HG03097 (cell line): Measurements from ENCODE around the gene STK10.

ENCODE experiments used
- ATAC-seq: cut with Tn5 transposase; IDR thresholded peaks from one replicate; pipeline ENCODE4 v1.9.1; 2021; ENCODE audit not compliant: unreplicated experiment, low FRiP score

STK10 gene

DNA sequence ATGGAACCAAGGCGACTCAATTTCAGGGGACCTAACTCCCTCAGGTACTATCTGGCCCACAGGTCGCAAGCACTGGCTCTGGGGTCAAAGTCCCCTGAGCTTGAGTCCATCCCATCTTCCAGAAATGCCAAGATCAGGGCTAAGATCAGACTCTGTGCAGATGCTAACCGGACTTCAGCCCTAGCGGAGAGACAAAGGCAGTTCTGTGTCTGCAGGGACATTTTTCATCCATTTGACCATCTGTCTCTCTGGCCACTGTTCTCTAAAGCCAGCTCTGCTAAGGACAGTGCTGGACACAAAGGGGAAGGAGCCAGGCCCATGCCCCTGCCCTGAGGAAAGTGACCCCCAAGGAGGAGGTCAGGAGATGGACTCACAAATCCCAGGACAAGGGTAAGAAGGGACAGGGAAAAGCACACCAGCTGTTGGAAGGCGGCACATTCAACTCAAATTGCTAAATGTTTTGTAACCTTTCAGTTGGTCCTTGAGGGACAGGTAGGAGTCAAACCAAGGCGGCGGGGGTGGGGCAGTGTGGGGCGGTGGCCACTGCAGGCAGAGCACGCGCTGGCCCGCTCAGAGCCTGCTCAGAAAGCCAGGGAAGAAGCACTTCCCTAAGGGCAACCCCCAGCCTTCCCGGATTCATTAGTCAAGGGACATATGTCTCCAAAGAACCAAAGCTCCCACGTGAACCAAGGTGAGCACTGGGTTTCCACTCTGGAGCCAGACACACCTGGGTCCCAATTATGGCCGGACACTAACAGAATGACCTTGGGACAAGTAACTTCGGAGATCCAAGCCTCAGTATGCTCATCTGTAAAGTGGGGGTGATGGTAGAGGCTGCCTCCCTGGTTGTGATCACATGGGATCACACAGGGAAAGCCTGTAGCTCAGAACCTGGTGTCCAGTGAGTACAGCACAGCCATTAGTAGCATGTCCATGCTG lies 42.8 kb downstream of the STK10 start:
- no peak for ATAC-seq

- no peak for ATAC-seq
These were observed 43.7 kb downstream of the STK10 start for GRCh38 chr5:172144291-172144815.

- no peak for ATAC-seq
These were observed 44.1 kb downstream of the STK10 start for GRCh38 chr5:172143875-172144274.

GRCh38 chr5:172142709-172143215 lies 45.3 kb downstream of the STK10 start:
- ATAC-seq = no peak

DNA sequence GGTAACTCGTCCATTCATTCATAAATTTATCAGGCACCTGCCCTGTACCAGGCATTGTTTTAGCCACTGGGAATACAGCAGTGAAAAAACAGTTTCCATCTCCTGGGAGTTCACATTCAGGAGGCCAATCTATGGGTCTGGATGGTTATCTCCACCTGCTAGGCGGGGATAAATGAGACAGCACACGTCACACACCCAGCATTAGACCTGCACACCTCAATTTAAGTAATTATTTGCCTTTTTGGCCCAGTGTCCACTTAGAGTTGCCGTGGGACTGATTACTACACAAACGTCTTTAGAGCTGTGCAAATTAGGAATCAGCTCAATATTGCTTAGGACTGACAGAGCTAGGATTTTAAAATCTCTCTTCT lies 46.1 kb downstream of the STK10 start:
- ATAC-seq = no peak

DNA sequence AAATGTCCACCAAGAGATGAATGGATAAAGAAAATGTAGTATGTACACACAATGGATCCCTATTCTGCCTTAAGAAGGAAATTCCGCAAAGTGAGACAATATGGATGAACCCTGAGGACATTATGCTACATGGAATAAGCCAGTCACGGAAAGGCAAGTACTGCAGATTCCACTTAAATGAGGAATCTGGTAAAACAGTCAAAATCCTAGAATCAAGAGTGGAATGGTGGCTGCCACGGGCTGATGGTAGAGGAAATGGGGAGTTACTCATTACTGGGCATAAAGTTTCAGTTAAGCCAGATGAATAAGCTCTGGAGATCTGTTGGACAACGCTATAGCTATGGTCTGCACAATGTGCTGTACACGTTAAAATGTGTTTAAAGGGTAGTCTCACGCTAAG lies 47.2 kb downstream of the STK10 start:
- no peak for ATAC-seq

- no peak for ATAC-seq
These were observed 47.9 kb downstream of the STK10 start for GRCh38 chr5:172140120-172140519.

GRCh38 chr5:172137046-172137445 lies 51.0 kb downstream of the STK10 start:
- ATAC-seq = no peak

DNA sequence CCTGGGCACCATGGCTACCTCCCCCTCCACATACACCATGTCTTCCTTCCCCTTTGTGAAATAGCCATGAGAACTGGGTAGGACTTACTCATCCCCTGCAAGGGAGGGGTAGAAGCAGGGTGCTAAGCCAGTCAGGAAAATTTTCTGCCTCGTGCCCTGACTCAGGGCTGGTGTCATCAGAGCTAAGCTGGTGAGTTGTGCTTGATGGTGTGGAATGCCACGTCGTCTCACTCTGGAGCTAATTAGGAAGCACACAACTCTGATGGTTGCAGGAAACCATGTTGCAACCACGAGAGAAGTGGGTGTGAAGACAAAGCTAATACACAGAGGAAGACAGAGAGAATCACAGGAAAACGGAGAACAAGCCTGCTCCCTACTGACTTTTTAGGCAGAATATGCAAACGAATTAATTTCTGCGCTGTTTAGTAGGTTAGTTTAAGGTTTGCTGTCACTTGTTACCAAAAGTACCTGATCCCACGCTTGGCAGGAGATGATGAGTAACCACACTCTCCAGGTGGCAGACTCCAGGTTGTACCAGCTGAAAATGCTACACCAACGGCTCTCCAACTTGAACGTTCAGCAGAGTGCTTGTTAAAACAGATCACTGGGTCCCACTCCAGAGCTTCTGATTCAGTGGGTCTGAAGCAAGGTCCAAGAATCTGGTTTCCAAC lies 54.5 kb downstream of the STK10 start:
- ATAC-seq = no peak

DNA sequence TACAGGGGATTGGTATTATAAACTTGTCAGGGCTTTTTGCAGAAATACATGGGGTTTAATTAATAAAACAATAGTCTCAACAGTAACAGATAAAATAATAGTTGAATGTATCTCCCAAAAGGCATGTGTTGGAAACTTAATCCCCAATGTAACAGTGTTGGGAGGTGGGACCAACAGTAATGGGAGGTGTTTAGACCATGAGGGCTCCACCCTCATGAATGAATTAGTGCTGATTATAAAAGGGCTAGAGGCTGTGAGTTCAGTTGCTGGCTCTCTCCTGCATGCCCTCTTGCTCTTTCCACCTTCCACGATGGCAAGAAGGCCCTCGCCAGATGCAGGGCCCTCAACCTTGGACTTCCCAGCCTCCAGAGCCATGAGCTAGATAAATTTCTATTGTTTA lies 56.3 kb downstream of the STK10 start:
- ATAC-seq = no peak

DNA sequence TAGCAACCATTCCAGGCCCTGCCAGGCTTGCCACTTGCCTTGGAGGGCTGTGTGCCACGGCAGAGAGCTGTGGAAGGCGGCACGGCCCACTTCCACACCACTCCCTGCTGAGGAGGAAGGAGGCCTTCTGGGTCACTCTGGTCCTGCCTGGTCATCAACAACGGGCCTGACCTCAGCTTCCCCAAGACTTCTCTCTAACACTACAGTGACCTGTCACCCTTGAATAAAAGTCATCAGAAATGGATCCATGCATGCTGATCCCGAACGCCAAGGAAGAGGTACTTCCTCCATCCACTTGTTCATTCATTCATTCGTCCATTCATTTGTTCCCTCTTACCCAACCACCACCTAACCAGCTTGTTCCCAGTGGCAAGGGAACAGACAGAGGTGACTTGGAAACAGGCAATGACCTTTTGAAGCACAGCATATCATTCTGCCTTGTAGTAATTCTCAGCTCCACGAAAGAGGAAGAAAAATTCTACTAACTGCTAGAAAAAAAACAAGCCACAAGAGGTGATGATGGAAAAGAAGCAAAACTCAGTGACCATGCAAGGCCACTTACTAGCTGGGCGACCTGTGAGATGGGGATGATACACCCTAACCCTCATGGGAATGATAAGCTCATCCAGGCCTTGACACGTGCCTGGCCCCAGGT lies 58.6 kb downstream of the STK10 start:
- no peak for ATAC-seq

DNA sequence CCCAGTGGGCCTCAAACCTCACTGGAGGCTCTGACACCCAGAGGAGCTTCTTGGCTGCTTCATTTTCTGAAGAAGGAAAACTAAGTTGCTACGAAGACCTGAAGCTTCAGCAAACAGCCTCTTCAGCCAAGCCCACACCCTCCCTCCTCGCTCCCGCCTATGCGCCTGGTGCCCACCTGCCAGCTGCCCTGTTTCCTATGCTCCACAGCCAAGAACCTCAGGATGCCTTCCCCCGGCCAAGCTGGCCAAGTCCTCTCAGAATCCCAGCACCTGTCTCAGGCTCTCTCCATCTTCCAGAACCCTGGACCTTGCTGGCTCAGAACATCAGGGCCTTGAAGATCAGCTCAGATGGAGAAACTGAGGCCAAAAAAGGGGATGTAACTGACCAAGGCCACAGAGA lies 60.4 kb downstream of the STK10 start:
- no peak for ATAC-seq

DNA sequence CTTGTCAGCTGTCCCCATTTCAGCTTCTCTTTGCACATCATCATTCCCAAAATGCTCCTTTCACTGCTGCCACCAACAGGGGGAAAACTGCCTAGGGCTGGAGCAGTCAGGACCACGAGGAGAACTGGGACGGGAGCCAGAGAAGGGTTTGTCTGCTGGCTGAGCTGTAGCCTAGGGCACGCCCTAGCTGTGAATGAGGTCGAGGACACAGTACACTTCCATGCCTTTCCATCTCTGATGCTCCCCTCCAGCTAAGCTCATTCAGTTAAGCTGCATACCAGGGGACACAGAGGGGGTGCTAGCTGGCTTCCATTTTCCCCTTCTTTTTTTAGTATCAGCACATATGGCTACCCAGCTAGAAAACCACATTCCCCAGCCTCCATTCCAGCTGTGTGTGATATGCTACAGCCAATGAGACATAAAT lies 64.7 kb downstream of the STK10 start:
- no peak for ATAC-seq

GRCh38 chr5:172119921-172120688 lies 67.9 kb downstream of the STK10 start:
- no peak for ATAC-seq

GRCh38 chr5:172118891-172119290 lies 69.1 kb downstream of the STK10 start:
- no peak for ATAC-seq

GRCh38 chr5:172117977-172118701 lies 69.9 kb downstream of the STK10 start:
- no peak for ATAC-seq

GRCh38 chr5:172115541-172115982 lies 72.5 kb downstream of the STK10 start:
- no peak for ATAC-seq

GRCh38 chr5:172114875-172115422 lies 73.1 kb downstream of the STK10 start:
- peak; percentile 53 for ATAC-seq

DNA sequence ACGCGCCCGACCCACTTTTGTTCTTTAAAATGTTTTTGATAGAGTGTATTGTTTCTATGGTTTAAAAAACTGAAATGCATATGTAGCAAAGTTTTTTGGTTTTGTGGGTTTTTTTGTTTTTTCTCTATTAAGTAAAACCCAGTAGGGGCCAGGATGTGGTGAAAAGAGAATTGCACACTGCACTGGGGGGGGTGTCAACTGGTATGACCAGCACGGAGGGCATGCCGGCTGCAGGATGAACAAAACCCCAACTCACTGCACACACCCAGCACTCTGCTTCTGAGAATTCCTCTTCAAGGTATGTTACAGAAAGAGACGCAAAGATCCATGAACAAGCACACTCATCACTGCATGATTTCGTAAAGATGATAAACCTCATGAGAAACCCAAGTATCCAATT lies 75.0 kb downstream of the STK10 start:
- no peak for ATAC-seq
